ENCODE results near the gene MX1.
A peak's percentile ranks its signal among the peaks of the same experiment; 100 is the strongest.

Gene MX1

DNA sequence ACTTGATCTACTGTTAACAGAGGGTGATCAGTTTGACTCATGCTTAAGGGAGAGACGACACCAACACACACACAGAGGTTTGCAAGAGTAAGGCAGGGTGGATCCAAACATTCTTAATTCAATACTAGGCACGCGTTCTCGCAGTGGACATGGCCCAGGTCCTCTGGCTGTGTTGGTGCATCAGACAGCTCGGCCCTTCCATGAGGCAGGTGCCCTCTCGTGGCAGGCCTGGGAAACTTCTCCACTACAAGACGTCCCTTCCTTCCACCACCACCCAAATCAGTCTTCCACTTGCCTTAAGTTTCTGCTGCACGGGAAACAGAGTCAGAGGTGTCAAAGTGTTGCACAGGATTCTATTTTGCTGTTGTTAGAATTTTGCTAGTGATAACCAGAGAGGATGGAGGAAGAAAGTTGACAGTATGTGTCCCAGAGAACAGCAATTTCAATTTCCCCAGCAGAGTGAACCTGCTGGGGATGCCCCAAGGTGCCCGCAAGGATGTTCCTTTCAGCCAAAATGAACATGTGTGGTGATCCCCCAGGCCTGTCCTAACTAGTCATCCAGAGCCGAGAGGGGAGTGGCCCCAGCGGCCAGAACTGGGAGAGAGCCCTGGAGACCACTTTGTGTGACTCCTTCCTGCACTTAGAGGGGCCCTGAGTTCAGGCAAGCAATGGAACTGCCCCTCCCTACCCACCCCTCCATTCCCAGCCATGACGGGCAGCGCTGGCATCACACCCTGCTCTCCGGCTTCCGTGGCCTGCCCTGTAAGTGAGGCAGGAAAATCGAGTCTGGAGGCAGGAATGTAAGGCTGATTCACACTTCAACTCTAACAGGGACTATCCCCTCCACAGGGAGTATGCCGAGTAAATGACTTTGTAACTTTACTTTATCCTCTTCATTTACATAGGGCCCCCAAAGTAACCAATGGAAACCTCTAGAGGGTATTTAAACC lies 34.8 kb downstream of the MX1 start:
- DNase-seq (ENCODE audit: low spot score), result peak; percentile 88

GRCh38 chr21:41465176-41465781 lies 39.2 kb downstream of the MX1 start:
- DNase-seq (ENCODE audit: low spot score), result no peak

- no peak for DNase-seq (ENCODE audit: low spot score)
Measured at GRCh38 chr21:41466024-41466820, 40.2 kb downstream of the MX1 start.

DNA sequence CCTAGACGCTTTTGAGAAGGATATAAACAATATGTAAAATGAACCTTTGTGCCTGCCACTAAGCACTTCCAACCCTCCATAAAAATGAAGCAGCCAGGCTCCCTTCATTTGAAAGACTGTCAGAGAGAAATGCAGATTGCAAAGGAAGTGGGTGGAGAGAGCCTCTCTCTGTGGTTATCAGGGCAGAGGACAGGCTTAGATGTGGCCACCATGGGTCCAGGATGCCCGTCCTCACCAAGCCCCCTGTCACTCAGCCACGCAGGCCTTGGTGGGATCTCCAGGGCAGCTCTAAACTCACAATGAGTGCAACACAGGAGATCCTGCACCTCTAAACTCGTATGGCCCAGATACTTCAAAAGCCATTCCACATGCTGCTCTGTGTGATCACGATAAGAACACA lies 44.0 kb downstream of the MX1 start:
- no peak for DNase-seq (ENCODE audit: low spot score)

DNA sequence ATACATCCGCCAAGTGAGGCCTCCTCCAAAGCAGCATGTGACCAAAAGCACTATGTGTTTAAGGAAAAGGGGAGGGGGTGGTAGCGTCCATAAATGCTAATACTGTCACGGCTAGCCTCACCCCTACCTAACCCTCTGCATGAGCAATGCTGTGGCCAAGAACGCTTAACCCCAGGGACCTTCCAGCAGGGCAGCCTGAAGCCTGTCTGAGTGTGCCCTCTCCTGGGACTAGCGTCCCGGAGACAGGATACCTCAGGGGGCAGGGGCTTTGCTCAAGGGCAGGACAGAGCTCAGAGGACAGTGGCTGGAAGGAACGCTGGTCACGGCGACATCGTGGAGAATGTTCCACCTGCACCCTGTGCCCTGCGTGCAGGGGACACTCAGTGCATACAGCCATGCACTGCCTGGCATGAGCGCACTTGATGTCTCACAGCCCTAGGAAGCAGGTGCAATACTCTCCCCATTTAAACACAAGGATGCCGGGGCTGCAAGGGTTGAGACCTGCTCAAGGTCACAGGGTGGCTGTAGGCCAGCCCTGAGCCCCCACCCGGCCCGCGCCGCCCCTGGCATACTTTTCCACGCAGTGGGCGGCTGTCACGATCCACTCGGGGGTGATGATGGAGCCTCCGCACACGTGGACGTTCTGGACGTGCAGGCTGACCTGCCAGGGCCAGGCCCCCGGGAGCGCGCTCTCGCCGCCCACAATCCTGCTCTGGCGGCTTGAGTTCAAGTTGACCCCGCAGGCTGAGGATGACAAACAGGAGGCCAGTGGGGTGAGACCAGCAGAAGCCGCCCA lies 46.9 kb downstream of the MX1 start:
- no peak for DNase-seq (ENCODE audit: low spot score)

DNA sequence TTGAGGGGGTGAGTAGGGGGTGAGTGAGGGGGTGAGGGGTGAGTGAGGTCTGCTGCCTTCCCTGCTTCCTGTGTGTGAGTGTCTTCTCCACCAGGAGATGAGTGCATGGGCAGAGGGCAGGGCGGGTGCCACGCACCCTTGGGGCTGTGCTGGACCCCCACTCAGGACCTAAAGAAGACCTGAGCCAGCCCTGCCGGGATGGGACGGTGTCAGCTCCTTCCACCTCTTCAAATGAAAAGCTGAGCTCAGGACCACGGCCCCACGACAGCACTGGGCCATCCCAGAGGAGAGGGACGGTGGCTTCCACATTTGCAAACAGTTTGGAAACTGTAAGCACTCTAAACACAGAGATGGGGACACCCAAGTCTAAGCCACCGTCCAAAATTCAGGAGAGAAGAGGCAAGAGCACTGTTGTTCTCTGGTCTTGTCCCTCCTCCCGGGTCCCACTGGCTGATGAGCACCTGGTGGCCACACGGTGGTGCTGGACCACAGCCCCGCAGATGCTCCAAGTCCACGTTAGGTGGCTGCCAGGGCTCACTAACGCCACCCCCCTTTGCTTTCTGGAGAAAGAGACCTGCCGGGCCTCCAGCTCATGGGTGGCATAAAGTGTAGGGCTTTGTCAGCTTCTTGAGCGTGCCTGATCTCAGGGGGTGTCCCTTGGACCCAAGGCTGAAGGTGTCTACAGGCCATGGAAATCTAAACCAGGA lies 49.8 kb downstream of the MX1 start:
- DNase-seq (ENCODE audit: low spot score), result no peak

DNA sequence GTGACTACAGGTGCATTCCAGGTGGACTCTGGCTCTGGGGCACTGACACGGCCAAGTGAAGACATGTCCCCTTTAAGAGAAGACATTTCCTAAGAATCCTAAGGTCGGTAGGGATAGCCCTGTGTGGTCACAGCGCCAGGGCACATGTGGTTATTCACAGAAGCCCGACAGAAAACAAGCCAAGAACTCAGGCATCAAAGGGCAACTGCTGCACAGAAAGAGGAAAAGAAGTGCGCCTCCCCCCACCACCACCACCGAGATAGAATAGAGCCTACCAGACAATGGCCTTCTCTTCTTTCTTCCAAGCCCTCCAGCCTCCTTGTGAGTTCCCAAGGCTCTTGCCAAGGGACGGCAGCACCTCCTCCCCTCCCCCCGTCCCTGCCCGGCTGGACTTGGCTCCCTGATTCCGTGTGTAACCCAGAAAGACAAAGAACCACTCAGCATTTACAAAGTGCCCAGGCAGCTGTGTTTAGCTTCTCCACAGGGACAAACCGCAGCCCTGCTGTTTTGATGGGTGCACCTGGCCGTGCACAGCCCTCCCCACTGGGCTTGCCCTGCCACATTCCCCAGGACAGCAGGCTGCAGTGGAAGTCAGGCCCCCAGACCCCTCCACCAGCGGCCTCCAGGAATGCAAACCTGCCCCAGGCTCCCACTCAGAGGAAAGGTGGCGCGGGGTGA lies 51.7 kb downstream of the MX1 start:
- DNase-seq (ENCODE audit: low spot score), result peak; percentile 39

- no peak for DNase-seq (ENCODE audit: low spot score)
Measured at GRCh38 chr21:41478319-41479177, 52.5 kb downstream of the MX1 start.

GRCh38 chr21:41479686-41480085 lies 53.6 kb downstream of the MX1 start:
- DNase-seq (ENCODE audit: low spot score), result no peak

DNA sequence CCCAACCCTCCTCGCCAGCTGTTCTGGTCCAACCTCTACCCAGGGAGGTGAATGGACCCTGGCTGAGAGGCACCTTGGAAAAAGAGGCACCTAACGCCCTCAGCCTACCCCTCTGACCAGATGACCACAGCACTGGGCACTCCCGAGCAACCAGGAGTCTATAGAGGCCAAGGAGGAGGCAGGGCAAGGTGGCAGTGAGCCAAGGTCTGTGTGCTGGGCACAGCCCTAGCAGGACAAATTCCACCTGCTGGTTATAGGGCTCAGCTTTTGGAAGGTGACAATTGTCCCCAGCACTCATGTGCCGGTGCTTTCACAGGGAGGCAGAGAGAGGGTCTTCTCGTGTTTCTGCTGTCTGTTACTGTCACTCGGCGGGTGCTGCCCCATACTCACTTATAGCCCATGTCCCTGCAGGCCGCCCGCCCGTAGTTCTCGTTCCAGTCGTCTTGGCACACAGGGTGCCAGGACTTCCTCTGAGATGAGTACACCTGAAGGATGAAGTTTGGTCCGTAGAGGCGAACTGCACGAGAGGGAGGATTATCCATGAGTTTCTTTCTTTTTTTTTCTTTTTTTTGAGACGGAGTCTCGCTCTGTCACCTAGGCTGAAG lies 54.1 kb downstream of the MX1 start:
- no peak for DNase-seq (ENCODE audit: low spot score)

GRCh38 chr21:41481191-41481590 lies 55.2 kb downstream of the MX1 start:
- DNase-seq (ENCODE audit: low spot score), result peak; percentile 38

- DNase-seq (ENCODE audit: low spot score), result peak; percentile 36
Measured at GRCh38 chr21:41482301-41482700, 56.3 kb downstream of the MX1 start.

DNA sequence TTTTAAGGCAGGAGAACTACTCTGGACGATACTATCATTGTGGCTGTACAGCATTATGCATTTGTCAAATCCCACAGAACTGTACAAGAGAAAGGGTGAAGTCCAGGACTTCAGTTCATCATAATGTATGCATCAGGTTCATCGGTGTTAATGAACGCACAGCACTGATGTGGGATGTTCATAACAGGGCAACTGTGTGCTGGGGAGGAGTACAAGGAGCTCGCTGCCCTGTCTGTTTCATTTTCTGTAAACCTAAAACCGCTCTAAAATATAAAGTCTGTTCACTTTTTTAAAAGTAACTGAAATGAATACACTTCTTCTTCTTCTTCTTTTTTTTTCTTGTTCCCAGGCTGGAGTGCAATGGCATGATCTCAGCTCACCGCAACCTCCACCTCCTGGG lies 56.9 kb downstream of the MX1 start:
- no peak for DNase-seq (ENCODE audit: low spot score)

GRCh38 chr21:41483415-41483814 lies 57.4 kb downstream of the MX1 start:
- no peak for DNase-seq (ENCODE audit: low spot score)

DNA sequence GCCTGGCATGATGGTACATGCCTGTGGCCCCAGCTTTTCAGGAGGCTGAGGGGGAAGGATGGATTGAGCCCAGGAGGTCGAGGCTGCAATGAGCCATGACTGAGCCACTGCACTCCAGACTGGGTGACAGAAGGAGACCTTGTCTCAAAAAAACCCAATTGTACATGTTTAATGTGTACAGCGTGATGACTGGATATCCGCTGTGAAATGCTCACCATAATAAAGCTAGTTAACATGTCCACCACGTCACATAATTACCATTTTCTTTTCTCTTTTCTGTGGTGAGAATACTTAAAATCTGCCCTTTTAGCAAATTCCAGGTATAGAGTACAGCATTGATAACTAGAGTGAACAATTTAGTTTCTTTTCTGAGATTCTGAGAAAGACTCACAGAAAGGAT lies 57.9 kb downstream of the MX1 start:
- DNase-seq (ENCODE audit: low spot score), result no peak

DNA sequence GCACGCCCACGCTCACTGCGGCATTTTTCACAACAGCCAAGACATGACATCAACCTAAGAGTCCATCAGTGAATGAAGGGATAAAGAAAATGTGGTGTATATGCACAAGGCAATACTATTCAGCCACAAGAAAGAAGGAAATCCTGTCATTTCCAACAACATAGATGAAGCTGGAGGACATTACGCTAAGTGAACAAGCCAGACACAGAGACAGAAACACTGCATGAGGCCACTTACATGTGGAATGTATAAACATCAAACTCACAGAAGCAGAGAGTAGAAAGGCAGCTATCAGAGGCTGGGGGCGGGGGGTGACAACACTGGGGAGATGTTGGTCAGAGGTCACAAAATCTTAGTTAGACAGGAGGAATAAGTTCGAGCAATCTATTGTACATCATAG lies 61.0 kb downstream of the MX1 start:
- no peak for DNase-seq (ENCODE audit: low spot score)

GRCh38 chr21:41488080-41488479 lies 62.0 kb downstream of the MX1 start:
- no peak for DNase-seq (ENCODE audit: low spot score)

DNA sequence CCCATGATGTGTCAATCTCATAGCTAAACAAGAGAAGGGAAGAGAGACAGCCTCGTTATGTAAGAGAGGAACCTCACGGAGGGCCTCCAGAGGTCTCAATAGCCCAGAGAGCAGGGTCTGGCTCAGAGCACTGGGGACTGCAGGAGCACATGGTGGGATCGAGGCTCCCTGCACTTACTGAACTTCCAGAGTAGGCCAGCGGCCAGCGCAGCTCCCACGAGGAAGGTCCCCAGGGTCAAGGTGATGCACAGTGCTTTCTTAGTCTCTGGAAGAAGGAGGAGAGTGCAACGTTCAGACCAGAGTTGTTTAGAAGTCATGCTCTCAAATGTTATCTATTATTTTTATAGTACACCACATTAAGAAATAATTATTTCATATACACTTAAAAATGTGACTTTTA lies 63.3 kb downstream of the MX1 start:
- DNase-seq (ENCODE audit: low spot score), result no peak

DNA sequence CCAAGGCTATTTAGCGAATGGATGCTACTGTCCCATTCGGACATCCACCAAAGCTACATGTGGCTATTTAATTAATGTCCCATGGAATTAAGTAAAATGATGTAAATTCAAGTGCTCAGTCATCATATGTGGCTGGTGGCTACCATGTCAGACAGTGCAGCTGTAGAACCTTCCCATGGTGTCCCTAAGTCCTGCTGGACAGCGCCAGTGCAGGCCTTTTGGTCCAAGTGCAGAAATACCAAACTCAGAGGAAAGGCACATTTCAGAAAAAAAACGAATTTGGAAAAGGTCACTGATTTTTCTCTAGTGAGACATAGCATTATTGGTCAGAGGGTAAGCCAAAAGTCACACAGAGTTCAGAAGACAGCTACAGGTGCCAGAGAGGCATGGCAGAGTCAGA lies 64.3 kb downstream of the MX1 start:
- DNase-seq (ENCODE audit: low spot score), result no peak
